NCI-H82 treated with DMSO at 0.1 percent for 48 hours (cell line): ENCODE measurements around the gene PEPD.

Source experiments
- DNase-seq: peaks from one replicate; lab custom pipeline; 2025; ENCODE audit not compliant: unreplicated experiment; lab: John Stamatoyannopoulos, UW

Gene PEPD

GRCh38 chr19:33547676-33548075 lies 26.1 kb upstream of the PEPD start:
- DNase-seq, result no peak

GRCh38 chr19:33546656-33547055 lies 25.1 kb upstream of the PEPD start:
- DNase-seq, result no peak

- no peak for DNase-seq
Observed at GRCh38 chr19:33545217-33545981, 23.8 kb upstream of the PEPD start.

- no peak for DNase-seq
Observed at GRCh38 chr19:33535226-33535625, 13.6 kb upstream of the PEPD start.

- no peak for DNase-seq
Observed at GRCh38 chr19:33532859-33533460, 11.4 kb upstream of the PEPD start.

- DNase-seq, result no peak
Observed at GRCh38 chr19:33530842-33531241, 9.3 kb upstream of the PEPD start.

- DNase-seq, result no peak
Observed at GRCh38 chr19:33530296-33530695, 8.7 kb upstream of the PEPD start.

GRCh38 chr19:33529094-33529676 lies 7.6 kb upstream of the PEPD start:
- no peak for DNase-seq

- no peak for DNase-seq
Observed at GRCh38 chr19:33528404-33528803, 6.8 kb upstream of the PEPD start.

- DNase-seq, result no peak
Observed at GRCh38 chr19:33527125-33527524, 5.5 kb upstream of the PEPD start.

GRCh38 chr19:33524024-33524664 lies 2.6 kb upstream of the PEPD start:
- DNase-seq, result no peak

- DNase-seq, result no peak
Observed at GRCh38 chr19:33523167-33523566, 1.6 kb upstream of the PEPD start.

GRCh38 chr19:33522371-33522662 lies 726 bp upstream of the PEPD start:
- DNase-seq, result no peak

- no peak for DNase-seq
Observed at GRCh38 chr19:33520844-33521479, 629 bp downstream of the PEPD start.

- no peak for DNase-seq
Observed at GRCh38 chr19:33520048-33520643, 1.4 kb downstream of the PEPD start.

- no peak for DNase-seq
Observed at GRCh38 chr19:33519416-33519815, 2.2 kb downstream of the PEPD start.

GRCh38 chr19:33518541-33518940 lies 3.0 kb downstream of the PEPD start:
- no peak for DNase-seq

- DNase-seq, result no peak
Observed at GRCh38 chr19:33517922-33518321, 3.7 kb downstream of the PEPD start.

GRCh38 chr19:33515921-33516320 lies 5.7 kb downstream of the PEPD start:
- DNase-seq, result no peak

GRCh38 chr19:33514885-33515551 lies 6.6 kb downstream of the PEPD start:
- DNase-seq, result no peak

- DNase-seq, result no peak
Observed at GRCh38 chr19:33513424-33513823, 8.2 kb downstream of the PEPD start.
